Stimulated activated CD8-positive, alpha-beta memory T cell treated with anti-CD3 and anti-CD28 coated beads, Interleukin-12 subunit alpha, Interleukin-12 subunit beta, amount 100 ng/mL, for 24 hours (primary cell): Measurements from ENCODE around the gene HIPK3.

ENCODE experiments used
- DNase-seq: peaks from one replicate; pipeline ENCODE4 v3.0.0-alpha.2; 2020; ENCODE audit errors: extremely low read depth

The HIPK3 gene

DNA sequence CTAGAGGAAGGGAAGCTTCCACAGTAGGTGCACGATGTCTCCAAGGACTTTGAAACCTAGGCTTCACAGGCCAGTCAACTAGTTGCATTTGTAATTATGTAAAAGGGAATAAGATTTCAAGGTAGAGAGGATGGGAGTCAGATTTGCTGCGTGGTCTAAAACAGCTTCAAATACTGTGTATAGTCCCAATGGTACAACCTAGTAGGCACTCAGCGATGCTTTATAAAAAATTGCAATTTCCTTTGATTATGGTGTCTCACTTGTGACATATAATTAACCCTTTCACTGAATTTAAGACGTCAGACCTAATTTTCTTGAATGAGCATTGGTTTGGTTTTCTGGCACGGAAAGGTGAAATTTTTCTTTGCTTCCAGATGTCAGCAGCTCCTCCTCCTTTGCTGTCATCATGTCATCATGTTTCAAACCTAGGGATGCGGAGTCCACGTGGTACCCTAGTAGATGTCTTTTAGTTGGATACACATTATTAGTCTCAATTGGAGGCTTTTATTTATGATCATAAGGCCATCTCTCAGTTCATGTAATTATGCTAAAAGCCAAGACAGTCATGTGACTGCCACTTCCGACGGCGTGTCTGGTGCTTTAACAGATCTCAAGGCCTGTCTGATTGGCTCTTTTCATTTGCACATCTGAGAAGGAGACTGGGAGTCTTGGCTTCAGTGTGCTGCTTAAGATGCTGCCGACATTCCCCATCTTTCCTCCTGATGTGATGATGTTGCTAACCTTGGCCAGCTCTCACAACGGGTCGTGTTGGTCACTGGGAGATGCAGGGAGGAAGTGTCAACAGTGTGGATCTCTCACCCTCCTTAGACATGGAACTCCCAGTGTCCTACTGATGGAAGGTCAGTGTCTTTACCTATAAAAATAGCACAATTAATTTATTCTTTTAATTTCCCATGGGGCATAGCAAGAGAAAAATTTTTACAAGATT, 134.0 kb downstream of the HIPK3 start:
- DNase-seq: no peak

DNA sequence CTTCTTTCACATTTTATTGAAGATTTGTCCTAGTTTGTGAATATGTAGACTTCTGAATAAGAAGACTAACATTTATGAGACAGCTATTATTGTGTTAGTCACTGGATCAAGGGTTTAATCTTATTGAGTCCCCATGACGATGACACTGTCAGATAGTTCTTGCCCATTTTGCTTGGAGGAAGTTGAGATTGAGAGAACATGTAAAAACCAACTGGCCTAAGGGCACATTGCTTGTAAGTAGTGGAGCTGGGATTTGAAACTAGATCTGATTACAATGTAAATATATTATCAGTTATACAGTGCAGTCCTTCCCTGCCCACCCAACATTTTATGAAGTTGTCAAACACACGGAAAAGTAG, 134.7 kb downstream of the HIPK3 start:
- DNase-seq: no peak

DNA sequence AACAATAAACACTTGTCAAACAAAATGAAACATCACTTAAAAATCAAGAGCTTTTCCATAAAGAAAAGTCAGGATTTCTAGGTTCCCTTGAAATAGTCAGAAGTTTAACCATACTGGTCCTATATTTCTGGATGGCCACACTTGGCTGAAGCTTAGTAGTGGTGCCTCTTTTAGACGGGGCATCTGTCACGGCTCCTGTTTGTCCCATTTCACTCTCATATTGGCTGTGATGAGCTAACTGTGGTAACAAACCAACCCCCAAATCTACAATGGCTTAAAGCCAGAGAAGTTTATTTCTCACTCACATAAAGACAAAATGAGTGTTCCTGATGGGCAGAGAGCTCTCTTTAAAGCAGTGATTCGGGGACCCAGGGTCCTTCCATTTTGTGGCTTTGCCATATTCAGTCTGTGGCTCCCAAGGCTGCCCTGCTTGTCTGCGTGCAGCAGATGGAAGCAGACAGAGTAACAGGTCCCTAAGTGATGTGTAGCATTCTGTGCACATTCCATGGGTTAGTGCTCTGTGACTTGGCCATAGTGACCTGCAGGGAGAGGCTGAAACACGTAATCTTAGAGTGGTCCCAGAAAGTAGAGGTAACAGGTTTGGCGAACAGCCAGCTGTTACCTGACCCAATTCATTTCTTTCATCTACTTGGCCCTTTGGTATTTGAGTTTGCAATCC, 137.4 kb downstream of the HIPK3 start:
- no peak for DNase-seq

DNA sequence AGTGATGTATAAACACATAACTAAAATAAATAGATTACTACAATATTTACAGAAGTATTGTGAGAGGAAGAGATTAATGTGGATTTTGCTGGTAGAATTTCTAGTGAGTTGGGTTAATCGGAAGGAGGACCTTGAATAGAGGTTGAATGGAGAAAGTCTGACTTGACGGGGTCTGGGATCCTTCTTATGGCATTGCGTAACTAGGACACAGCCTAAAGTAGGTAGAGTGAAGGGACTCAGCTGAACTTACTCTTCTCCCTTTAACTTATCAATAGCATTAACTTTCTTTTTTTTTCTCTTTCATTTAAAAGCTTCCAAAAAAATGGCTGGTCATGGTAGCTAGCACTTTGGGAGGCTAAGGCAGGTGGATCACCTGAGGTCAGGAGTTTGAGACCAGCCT, 139.2 kb downstream of the HIPK3 start:
- no peak for DNase-seq

DNA sequence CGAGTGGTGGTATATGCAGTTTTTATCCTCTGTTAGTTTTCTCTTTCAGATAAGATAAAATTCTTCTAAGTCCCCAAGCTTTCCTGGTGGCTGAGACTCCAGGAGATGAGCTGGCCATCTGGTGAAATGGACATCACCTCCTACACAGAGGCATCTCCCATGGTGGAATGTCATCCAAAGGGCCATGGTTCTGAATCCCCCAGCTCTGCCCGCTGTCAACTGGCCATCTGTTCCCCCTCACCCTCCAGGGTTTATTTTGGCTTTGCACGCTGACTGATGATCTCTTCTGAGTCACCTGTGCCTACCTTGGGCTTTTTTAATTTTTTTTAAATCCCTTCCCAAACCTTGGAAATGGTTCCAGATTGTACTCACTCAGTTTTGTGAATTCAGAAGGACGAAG, 142.2 kb downstream of the HIPK3 start:
- DNase-seq: no peak

DNA sequence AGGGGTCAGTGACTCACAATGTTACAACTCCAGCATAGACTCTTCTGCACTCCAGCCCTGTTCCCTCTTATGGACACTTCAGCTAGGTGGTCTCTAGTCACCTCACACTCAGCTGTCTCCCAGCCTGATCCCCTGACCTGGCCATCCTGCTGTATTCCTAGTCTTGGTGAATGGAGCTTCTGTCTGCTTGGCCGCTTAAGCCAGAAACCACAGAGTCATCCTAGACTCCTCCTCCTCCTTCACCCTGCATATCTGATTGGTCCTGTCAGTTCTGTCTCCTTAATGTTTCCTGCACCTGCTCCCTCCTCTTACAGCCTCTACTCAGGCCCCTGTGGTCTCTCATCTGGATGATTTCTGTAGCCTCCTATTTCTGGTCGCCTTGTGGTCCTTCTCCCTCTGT, 144.9 kb downstream of the HIPK3 start:
- DNase-seq: no peak

DNA sequence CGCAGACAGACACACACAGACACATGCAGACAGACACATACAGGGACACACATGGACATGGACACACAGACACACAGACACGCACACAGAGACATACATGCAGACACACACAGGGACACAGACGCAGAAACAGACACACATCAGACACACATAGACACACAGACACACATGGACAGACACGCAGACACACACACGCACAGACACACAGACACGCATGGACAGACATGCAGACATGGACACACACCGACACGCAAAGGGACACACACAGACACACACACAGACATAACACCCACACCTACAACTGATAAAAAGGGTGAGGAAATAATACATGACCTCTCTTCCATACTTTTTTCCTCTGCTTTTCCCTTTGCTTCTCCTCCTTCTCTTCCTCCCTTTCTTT, 146.2 kb downstream of the HIPK3 start:
- DNase-seq: no peak

DNA sequence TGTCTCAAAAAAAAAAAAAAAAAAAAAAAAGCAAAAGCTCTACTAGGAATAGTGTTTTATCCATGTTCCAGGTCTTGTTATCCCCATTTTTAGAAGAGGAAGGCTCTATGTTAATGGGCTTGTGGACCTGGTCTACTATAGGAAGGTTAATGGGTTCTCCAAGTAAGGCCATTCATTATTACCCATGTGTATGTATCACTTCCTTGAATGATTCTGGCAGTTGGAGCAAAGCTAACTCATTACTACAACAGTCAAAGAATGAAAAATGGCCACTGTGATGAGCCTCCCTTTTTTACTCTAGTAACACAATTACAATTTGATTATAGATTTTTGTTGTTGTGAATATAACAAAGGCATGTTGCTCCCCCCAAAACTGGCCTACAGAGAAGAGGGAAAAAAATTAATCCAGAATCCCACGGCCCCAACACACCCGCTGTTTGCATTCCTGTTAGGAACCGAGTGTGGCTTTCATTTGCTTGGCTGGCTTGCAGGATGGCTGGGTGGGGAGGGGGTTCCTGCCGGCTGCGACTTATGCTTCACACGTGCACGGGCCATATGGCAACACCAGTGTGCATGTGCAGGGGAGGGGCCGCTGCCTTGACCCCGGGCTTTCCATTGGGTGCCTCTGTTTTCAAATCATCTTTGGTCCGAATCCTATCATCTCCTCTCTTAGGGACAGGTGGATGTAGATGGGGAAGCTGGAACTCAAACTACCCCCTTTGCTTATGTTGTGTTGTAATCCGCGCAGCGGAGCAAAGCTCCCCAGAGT, 148.8 kb downstream of the HIPK3 start:
- DNase-seq: no peak
